Kidney (tissue), 14 donors: ENCODE measurements around the gene TMEM47. TPM values are rescaled to one million over a fixed set of nuclear protein-coding genes. Genes with fewer than 3 reads are reported as not detected.

Experiments used
- DNase-seq, 5 donors: peaks; one replicate each; pipeline ENCODE4 v3.0.0-alpha.2; 2013 to 2020
- FAIRE-seq: peaks from 2 replicates; lab custom pipeline; 2012; peaks lifted over from hg19 to GRCh38; lab: Jason Lieb, UNC
- H3K27ac ChIP-seq, 2 donors: one replicate each; pipeline ENCODE4 v1.7.0; 2013; ENCODE audit warnings: low read depth in 2 of 2, low read length in 2 of 2, inconsistent platforms in 1 of 2
- H3K27me3 ChIP-seq: one replicate; pipeline ENCODE4 v1.7.1; 2013; ENCODE audit warnings: low read length, inconsistent platforms; ENCODE audit not compliant: control insufficient read depth, insufficient read depth
- H3K36me3 ChIP-seq, 3 donors: one replicate each; pipeline versions ENCODE4 v1.7.0 to v1.7.1; 2013; ENCODE audit warnings: low read length in 3 of 3, control low read depth in 1 of 3, inconsistent platforms in 1 of 3; ENCODE audit not compliant: insufficient read depth in 3 of 3, control insufficient read depth in 2 of 3
- H3K4me1 ChIP-seq, 3 donors: one replicate each; pipeline versions ENCODE4 v1.7.0 to v1.7.1; 2013; ENCODE audit warnings: low read length in 3 of 3, inconsistent platforms in 1 of 3, low read depth in 1 of 3; ENCODE audit not compliant: control insufficient read depth in 2 of 3, insufficient read depth in 2 of 3
- H3K4me3 ChIP-seq, 3 donors: one replicate each; pipeline versions ENCODE4 v1.7.0 to v1.8.1; 2013; ENCODE audit warnings: low read length in 3 of 3, control low read depth in 1 of 3, inconsistent platforms in 1 of 3
- H3K9ac ChIP-seq, 3 donors: one replicate each; pipeline versions ENCODE4 v1.7.0 to v1.7.1; 2013; ENCODE audit warnings: low read length in 3 of 3, control low read depth in 1 of 3, inconsistent platforms in 1 of 3
- H3K9me3 ChIP-seq, 3 donors: one replicate each; pipeline versions ENCODE4 v1.7.0 to v1.7.1; 2013; ENCODE audit warnings: low read length in 3 of 3, control low read depth in 1 of 3, inconsistent platforms in 1 of 3; ENCODE audit not compliant: control insufficient read depth in 2 of 3, insufficient read depth in 1 of 3
- CTCF ChIP-seq: IDR thresholded peaks from 3 replicates; pipeline ENCODE4 v1.5.1; 2012; ENCODE audit warnings: mild to moderate bottlenecking, moderate library complexity, borderline replicate concordance; ENCODE audit not compliant: insufficient read depth; ENCODE audit errors: extremely low read depth
- intact Hi-C: fragments of 100-400 bp; cut with DNase I; formaldehyde crosslinking; loops from one replicate; pipeline ENCODE4 v1.11.1; 2022
- polyA plus RNA-seq: library from polyadenylated mRNA; stranded (reverse); fragments of 350-450 nt; fragmentation: Illumina TruSeq; extraction: RNeasy Lipid Tissue Mini Kit (QIAGEN cat#74804); gene quantifications from one replicate; pipeline ENCODE4 v1.2.3, GENCODE V29; 2014; ENCODE audit warnings: low read depth, low replicate concordance; ENCODE audit not compliant: insufficient read depth
- total RNA-seq: library from RNA; stranded (reverse); fragmentation: NEBNext Ultra II Directional; extraction: Animal tissue kit (Norgen Biotek cat#: 25700); gene quantifications from one replicate; pipeline ENCODE4 v1.2.1, GENCODE V29; 2021
- donor health status: control.
- donor health status: control.
- donor health status: control.
- donor health status: control.
- donor health status: control.
- donor health status: DM: yes; HTN: yes; CAD: no.
- donor health status: Normal renal cell carcinoma (clear cell type).

Gene TMEM47
- total and polyA plus RNA-seq, 2 donors from 2014 or later, result 18.1 to 68.9 TPM

- H3K4me3 ChIP-seq, result no peak overlapping the region
- no peak for FAIRE-seq
- DNase-seq, result no peak
- no peaks in the 10 kb centered on the region for H3K4me1 ChIP-seq
- H3K9me3 ChIP-seq, result no peaks in the 10 kb centered on the region
- TF ChIP-seq CTCF, result no peak
- intact Hi-C loops, result no loop called here
- no peaks in the 10 kb centered on the region for H3K36me3 ChIP-seq
- H3K27me3 ChIP-seq, result peaks cover 2% of the 10 kb centered on the region
- H3K9ac ChIP-seq, result no peak overlapping the region
- H3K27ac ChIP-seq, result no peak overlapping the region
These were observed 1.2 kb upstream of the TMEM47 start for GRCh38 chrX:34658326-34658725.

- no peaks in the 10 kb centered on the region for H3K9me3 ChIP-seq
- no peaks in the 10 kb centered on the region for H3K36me3 ChIP-seq
- H3K27me3 ChIP-seq, result peaks cover 2% of the 10 kb centered on the region
- intact Hi-C loops, result no loop called here
- peak overlapping the region; percentile 38 to 62 (median 39) for H3K4me3 ChIP-seq
- FAIRE-seq, result no peak
- DNase-seq, result peak in 1 of 5 donors; percentile 14
- no peak for TF ChIP-seq CTCF
- no peaks in the 10 kb centered on the region for H3K4me1 ChIP-seq
- peak overlapping the region in 2 of 3 donors; percentile 8 to 58 for H3K9ac ChIP-seq
- peak overlapping the region in 1 of 2 donors; percentile 57 for H3K27ac ChIP-seq
These were observed 613 bp upstream of the TMEM47 start for GRCh38 chrX:34657726-34658070.

- no peaks in the 10 kb centered on the region for H3K36me3 ChIP-seq
- intact Hi-C loops, result no loop called here
- H3K4me3 ChIP-seq, result peak overlapping the region; percentile 71 to 83 (median 74)
- peaks cover 2% of the 10 kb centered on the region for H3K27me3 ChIP-seq
- H3K9me3 ChIP-seq, result no peaks in the 10 kb centered on the region
- H3K4me1 ChIP-seq, result no peaks in the 10 kb centered on the region
- peak in 4 of 5 donors; percentile 8 to 68 (median 27) for DNase-seq
- peak overlapping the region; percentile 65 to 77 for H3K27ac ChIP-seq
- no peak for TF ChIP-seq CTCF
- FAIRE-seq, result no peak
- peak overlapping the region; percentile 54 to 75 (median 67) for H3K9ac ChIP-seq
These were observed 631 bp downstream of the TMEM47 start for GRCh38 chrX:34656467-34656841.
